ENCODE measurements around the gene RAF1.

The RAF1 gene

GRCh38 chr3:12663936-12664908 lies at the start of gene RAF1:
TSS of gene RAF1 (minus strand) at chr3:12664117. CDS start at chr3:12618721, 45,396 bp downstream.
- in situ Hi-C loops (cut with MboI; ENCODE audit: low sequenced_read_pairs): no loop called here

- in situ Hi-C loops (cut with MboI; ENCODE audit: low sequenced_read_pairs): loop anchor here (25.0 kb wide), 1 partner anchor 573 kb away; no protein-coding TSS in a partner anchor
Observed at GRCh38 chr3:12710062-12710461, 46.1 kb upstream of the RAF1 start.

- in situ Hi-C loops (cut with MboI; ENCODE audit: low sequenced_read_pairs): loop anchor here (25.0 kb wide), 1 partner anchor 572 kb away; no protein-coding TSS in a partner anchor
Observed at GRCh38 chr3:12709334-12709733, 45.4 kb upstream of the RAF1 start.

- in situ Hi-C loops (cut with MboI; ENCODE audit: low sequenced_read_pairs): loop anchor here (25.0 kb wide), 1 partner anchor 571 kb away; no protein-coding TSS in a partner anchor
Observed at GRCh38 chr3:12708584-12709192, 44.8 kb upstream of the RAF1 start.

- in situ Hi-C loops (cut with MboI; ENCODE audit: low sequenced_read_pairs): loop anchor here (25.0 kb wide), 1 partner anchor 570 kb away; no protein-coding TSS in a partner anchor
Observed at GRCh38 chr3:12707449-12707848, 43.5 kb upstream of the RAF1 start.

GRCh38 chr3:12706504-12707253 lies 42.8 kb upstream of the RAF1 start:
- in situ Hi-C loops (cut with MboI; ENCODE audit: low sequenced_read_pairs): loop anchor here (25.0 kb wide), 1 partner anchor 569 kb away; no protein-coding TSS in a partner anchor

- in situ Hi-C loops (cut with MboI; ENCODE audit: low sequenced_read_pairs): loop anchor here (25.0 kb wide), 1 partner anchor 569 kb away; no protein-coding TSS in a partner anchor
Observed at GRCh38 chr3:12705981-12706380, 42.1 kb upstream of the RAF1 start.

- in situ Hi-C loops (cut with MboI; ENCODE audit: low sequenced_read_pairs): loop anchor here (25.0 kb wide), 1 partner anchor 568 kb away; no protein-coding TSS in a partner anchor
Observed at GRCh38 chr3:12705374-12705926, 41.5 kb upstream of the RAF1 start.

GRCh38 chr3:12702501-12702900 lies 38.6 kb upstream of the RAF1 start:
- in situ Hi-C loops (cut with MboI; ENCODE audit: low sequenced_read_pairs): loop anchor here (25.0 kb wide), 1 partner anchor 565 kb away; no protein-coding TSS in a partner anchor

- in situ Hi-C loops (cut with MboI; ENCODE audit: low sequenced_read_pairs): loop anchor here (25.0 kb wide), 1 partner anchor 564 kb away; no protein-coding TSS in a partner anchor
Observed at GRCh38 chr3:12701601-12702000, 37.7 kb upstream of the RAF1 start.

GRCh38 chr3:12700800-12701199 lies 36.9 kb upstream of the RAF1 start:
- in situ Hi-C loops (cut with MboI; ENCODE audit: low sequenced_read_pairs): loop anchor here (25.0 kb wide), 1 partner anchor 563 kb away; no protein-coding TSS in a partner anchor

GRCh38 chr3:12695916-12696315 lies 32.0 kb upstream of the RAF1 start:
- in situ Hi-C loops (cut with MboI; ENCODE audit: low sequenced_read_pairs): no loop called here

- in situ Hi-C loops (cut with MboI; ENCODE audit: low sequenced_read_pairs): no loop called here
Observed at GRCh38 chr3:12695112-12695511, 31.2 kb upstream of the RAF1 start.

- in situ Hi-C loops (cut with MboI; ENCODE audit: low sequenced_read_pairs): no loop called here
Observed at GRCh38 chr3:12692444-12692843, 28.5 kb upstream of the RAF1 start.

- in situ Hi-C loops (cut with MboI; ENCODE audit: low sequenced_read_pairs): no loop called here
Observed at GRCh38 chr3:12689997-12690711, 26.2 kb upstream of the RAF1 start.

GRCh38 chr3:12687948-12688347 lies 24.0 kb upstream of the RAF1 start:
- in situ Hi-C loops (cut with MboI; ENCODE audit: low sequenced_read_pairs): no loop called here

- in situ Hi-C loops (cut with MboI; ENCODE audit: low sequenced_read_pairs): no loop called here
Observed at GRCh38 chr3:12686096-12686495, 22.2 kb upstream of the RAF1 start.

GRCh38 chr3:12681943-12682390 lies 18.1 kb upstream of the RAF1 start:
- in situ Hi-C loops (cut with MboI; ENCODE audit: low sequenced_read_pairs): no loop called here

- in situ Hi-C loops (cut with MboI; ENCODE audit: low sequenced_read_pairs): no loop called here
Observed at GRCh38 chr3:12681089-12681942, 17.4 kb upstream of the RAF1 start.

Measured in HL-60/S4 (cell line).